HG03432 (cell line): ENCODE results near the gene SLC35D1.

Experiments
- ATAC-seq: cut with Tn5 transposase; IDR thresholded peaks from one replicate; pipeline ENCODE4 v1.9.1; 2021; ENCODE audit warnings: mild to moderate bottlenecking, moderate library complexity; ENCODE audit not compliant: unreplicated experiment

SLC35D1 gene

GRCh38 chr1:67044631-67045270 is 9.2 kb downstream of the SLC35D1 start:
- ATAC-seq: no peak

GRCh38 chr1:67043366-67043765 is 10.6 kb downstream of the SLC35D1 start:
- ATAC-seq: no peak

GRCh38 chr1:67041841-67042503 is 12.0 kb downstream of the SLC35D1 start:
- ATAC-seq: no peak

- no peak for ATAC-seq
Measured at GRCh38 chr1:67040405-67040804, 13.5 kb downstream of the SLC35D1 start.

DNA sequence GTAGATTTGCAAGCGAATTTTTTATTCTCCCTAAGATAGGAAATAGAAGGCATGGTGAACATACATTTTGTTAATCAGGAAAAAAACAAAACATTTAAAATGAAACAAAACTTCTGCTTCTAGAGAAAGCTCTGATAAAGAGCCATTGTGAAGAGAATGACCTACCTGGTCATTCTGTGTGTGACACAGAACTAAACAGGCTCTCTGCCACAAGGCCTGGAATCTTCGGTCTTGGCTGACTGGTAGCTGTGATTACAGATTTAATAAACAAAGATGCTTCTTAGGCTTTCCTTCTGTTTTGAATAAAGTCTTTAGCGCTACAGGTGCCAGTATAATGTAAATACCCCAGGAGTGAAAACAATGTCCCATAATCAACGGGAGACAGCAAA is 22.1 kb downstream of the SLC35D1 start:
- ATAC-seq: no peak

GRCh38 chr1:67031121-67031858 is 22.7 kb downstream of the SLC35D1 start:
- ATAC-seq: no peak

DNA sequence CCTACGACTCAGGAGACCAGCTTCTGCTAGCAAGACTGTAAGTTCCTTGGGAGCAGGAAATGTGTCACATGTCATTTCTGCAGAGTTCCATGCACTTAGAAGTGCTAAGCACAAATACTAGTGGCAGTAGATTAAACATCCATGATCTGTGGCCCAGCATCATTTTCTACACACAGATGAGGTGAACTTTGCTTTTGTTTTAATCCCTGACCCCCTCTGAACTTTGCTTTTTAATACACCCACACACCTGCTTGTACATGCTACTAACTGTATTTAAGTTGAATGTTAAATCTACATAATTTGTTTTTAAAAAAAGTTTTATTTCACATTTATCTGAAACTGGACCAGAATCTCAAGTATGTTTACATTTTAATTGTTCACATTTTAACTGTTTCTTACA is 24.5 kb downstream of the SLC35D1 start:
- ATAC-seq: no peak

DNA sequence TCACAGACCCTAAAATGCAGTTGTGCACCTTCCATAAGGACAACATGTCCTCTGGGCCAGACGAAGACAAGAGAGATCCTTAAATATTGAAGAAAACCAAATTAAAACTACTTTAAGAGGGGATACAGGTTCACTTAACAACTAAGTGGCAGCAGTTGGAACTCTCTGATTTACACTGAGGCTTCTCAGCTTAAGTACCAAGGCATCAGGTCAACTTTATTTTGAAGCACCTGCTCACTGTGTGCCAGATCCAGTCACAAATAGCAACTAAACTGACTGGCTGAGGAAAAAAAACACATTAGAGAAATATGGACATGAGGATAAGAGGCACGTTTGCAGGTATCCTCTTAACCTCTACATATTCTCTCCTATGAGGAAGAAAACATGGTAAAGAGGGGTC is 33.2 kb downstream of the SLC35D1 start:
- no peak for ATAC-seq

DNA sequence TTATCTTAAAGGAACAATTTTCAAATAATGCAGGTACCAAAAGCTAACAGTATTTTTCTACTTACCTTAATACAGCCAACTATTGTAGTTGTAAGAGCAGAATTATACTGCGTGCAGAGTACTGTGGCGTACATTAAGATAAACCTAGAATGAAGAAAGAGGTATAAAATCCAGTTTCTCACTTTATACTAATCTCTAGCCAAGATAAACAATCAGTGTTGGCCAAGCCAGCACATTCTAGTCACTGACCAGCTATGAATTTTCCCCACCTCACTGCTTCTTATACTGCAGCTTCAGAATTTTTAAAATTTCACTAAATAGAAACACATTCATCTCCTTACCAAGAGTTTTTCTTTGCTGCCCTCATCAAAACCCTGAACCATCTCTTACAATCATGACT is 33.6 kb downstream of the SLC35D1 start:
- no peak for ATAC-seq

DNA sequence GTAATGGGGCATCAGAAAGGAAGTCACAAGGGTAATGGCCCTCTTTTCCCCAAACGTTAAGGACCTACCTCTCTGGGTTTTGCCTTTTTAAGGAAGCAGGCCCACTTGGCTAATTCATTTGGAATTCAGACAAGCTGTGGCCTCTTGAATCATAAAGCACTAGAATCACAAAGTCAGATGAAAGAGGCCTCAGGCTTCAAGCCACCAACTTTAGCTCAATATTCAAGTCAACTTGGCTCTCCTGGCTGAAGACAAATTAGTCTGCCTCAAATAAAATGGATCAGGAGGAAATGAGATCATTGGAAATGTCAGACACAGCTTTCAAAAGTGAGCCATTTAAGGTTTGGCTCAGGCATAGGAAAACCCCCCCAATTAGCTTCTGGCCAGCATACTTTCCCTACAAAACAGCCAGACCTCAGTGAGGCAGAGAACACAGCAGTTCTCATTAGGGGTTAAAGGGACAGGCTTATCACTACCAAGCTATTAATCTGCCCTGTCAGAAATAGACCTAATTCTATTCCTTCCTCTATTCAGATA is 34.3 kb downstream of the SLC35D1 start:
- no peak for ATAC-seq

DNA sequence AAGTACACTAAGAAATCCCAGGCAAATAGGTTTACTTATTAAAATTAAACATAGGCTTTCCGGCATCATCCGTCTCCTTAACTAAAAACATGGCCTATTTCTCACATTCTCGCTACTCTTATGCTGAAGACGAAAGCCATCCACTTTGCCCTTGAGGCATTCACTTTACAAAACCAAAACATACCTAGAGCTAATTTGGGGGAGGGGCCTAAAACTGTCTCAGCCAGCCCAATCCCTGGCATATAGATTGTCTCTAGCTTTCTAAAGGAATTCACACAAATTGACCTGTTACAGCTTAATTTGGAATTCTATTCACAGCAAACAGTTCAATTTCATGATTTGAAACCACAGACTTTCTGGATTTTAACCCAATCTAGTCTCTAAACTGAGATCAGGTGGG is 34.8 kb downstream of the SLC35D1 start:
- ATAC-seq: no peak

- ATAC-seq: no peak
Measured at GRCh38 chr1:67018574-67018973, 35.4 kb downstream of the SLC35D1 start.

GRCh38 chr1:67013573-67013972 is 40.4 kb downstream of the SLC35D1 start:
- ATAC-seq: peak; percentile 51

GRCh38 chr1:67009792-67010191 is 44.2 kb downstream of the SLC35D1 start:
- ATAC-seq: no peak

GRCh38 chr1:67005068-67005467 is 48.9 kb downstream of the SLC35D1 start:
- no peak for ATAC-seq

DNA sequence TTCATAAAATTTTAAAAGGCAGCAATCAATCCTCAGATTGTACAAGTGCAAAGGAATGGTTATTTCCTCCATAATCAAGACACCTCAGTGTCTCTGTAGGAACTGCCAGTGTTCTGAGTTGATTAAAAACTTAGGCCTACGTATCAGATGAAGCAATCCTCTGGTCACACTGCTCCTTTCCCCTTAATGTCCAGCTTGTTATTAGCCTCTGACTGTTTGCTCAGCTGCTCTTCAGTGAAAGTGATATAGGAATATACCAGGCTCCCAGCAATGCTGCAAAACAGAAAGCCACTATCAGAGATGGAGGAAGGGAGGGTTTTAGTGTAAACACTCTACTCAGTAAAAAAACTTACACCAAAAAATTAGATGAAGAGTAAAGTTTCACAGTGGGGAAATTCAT is 49.8 kb downstream of the SLC35D1 start:
- ATAC-seq: no peak

GRCh38 chr1:67001682-67002425 is 52.1 kb downstream of the SLC35D1 start:
- no peak for ATAC-seq

GRCh38 chr1:66999640-67000400 is 54.1 kb downstream of the SLC35D1 start:
- ATAC-seq: no peak

GRCh38 chr1:66998972-66999371 is 55.0 kb downstream of the SLC35D1 start:
- no peak for ATAC-seq

- peak; percentile 78 for ATAC-seq
Measured at GRCh38 chr1:66996018-66996682, 57.8 kb downstream of the SLC35D1 start.
